HCT116 (cell line): ENCODE measurements around the gene RPL31. TPM values are rescaled to one million over a fixed set of nuclear protein-coding genes. Genes with fewer than 3 reads are reported as not detected.

ENCODE experiments used
- ATAC-seq: fragments of 200-7000 bp; cut with Tn5 transposase; 2 replicates; pipeline ENCODE4 v1.9.1; 2020; ENCODE audit warnings: mild to moderate bottlenecking, moderate library complexity
- BruUV-seq: library from RNA; stranded (reverse); fragments of 400-500 nt; replicated peaks from 2 replicates; lab custom pipeline; 2021; lab: Mats Ljungman, UMichigan
- CTCF ChIA-PET: fragments of 300-600 bp; sonication (Branson Sonifier 250); formaldehyde crosslinking; loops from one replicate; lab custom pipeline; 2021; ENCODE audit warnings: antibody characterized with exemption; lab: Charles Lee
- POLR2A ChIA-PET: fragments of 300-600, 350-600 bp; sonication (Branson Sonifier 250); formaldehyde crosslinking; loops from one replicate; lab custom pipeline; 2021; ENCODE audit warnings: antibody characterized with exemption; lab: Charles Lee
- RAD21 ChIA-PET, 2 experiments: fragments of 300-600 bp; sonication (Branson Sonifier 250); formaldehyde crosslinking; loops; one replicate each; lab custom pipeline; 2023; ENCODE audit warnings: low total read pairs in 2 of 2; ENCODE audit not compliant: uncharacterized antibody in 2 of 2, unreplicated experiment in 2 of 2, low non-redundant PET in 1 of 2; lab: Charles Lee
- DNase-seq: peaks from one replicate; pipeline ENCODE4 v3.0.0-alpha.2; 2010; ENCODE audit warnings: low read depth, low spot score
- H2AFZ ChIP-seq: fragments of 200-600 bp; shearing (Covaris generic), sonication (generic); 2 replicates; pipeline ENCODE4 v1.6.1; 2017; ENCODE audit warnings: low read depth, mixed run types, mixed read lengths, antibody characterized with exemption, low read length; ENCODE audit not compliant: poor library complexity, severe bottlenecking
- H3K27ac ChIP-seq: 2 replicates; pipeline ENCODE4 v1.5.1; 2012; ENCODE audit warnings: low read depth, low read length
- H3K27me3 ChIP-seq: fragments of 200-600 bp; sonication (generic); 2 replicates; pipeline ENCODE4 v1.6.1; 2016; ENCODE audit warnings: mixed run types, low read length, mixed read lengths; ENCODE audit not compliant: insufficient read depth
- H3K36me3 ChIP-seq, 2 experiments: fragments of 200-500 bp in 1 of 2; fragments of 200-600 bp in 1 of 2; sonication (Bioruptor generic) in 1 of 2; sonication (generic) in 1 of 2; 2 replicates each; pipeline versions ENCODE4 v1.5.1 to v1.6.1; 2014 to 2016; ENCODE audit warnings: low read length in 2 of 2, inconsistent platforms in 1 of 2, mixed read lengths in 1 of 2, mixed run types in 1 of 2; ENCODE audit not compliant: insufficient read depth in 2 of 2, control insufficient read depth in 1 of 2
- H3K4me1 ChIP-seq, 2 experiments: fragments of 200-600 bp in 1 of 2; sonication (generic) in 1 of 2; 2 replicates each; pipeline versions ENCODE4 v1.5.1 to v1.6.1; 2012 to 2017; ENCODE audit warnings: low read length in 2 of 2, inconsistent platforms in 1 of 2, mild to moderate bottlenecking in 1 of 2, mixed read lengths in 1 of 2, mixed run types in 1 of 2, moderate library complexity in 1 of 2; ENCODE audit not compliant: insufficient read depth in 2 of 2, control insufficient read depth in 1 of 2
- H3K4me2 ChIP-seq: fragments of 200-600 bp; sonication (generic); 2 replicates; pipeline ENCODE4 v1.6.1; 2017; ENCODE audit warnings: mixed run types, low read length, mixed read lengths
- H3K4me3 ChIP-seq, 2 experiments: fragments of 200-600 bp in 1 of 2; sonication (generic) in 1 of 2; replicated peaks in 1 of 2; 2 replicates each; pipeline ENCODE4 v1.5.1; 2011 to 2016; ENCODE audit warnings: low read length in 2 of 2, control low read depth in 1 of 2, low read depth in 1 of 2, mild to moderate bottlenecking in 1 of 2, mixed read lengths in 1 of 2, mixed run types in 1 of 2
- H3K79me2 ChIP-seq: fragments of 200-600 bp; sonication (generic); 2 replicates; pipeline ENCODE4 v1.6.1; 2017; ENCODE audit warnings: mild to moderate bottlenecking, mixed run types, low read length, moderate library complexity, mixed read lengths; ENCODE audit not compliant: insufficient read depth
- H3K9ac ChIP-seq: fragments of 200-600 bp; sonication (generic); 2 replicates; pipeline ENCODE4 v1.6.1; 2016; ENCODE audit warnings: low read length, mixed read lengths
- H3K9me2 ChIP-seq: fragments of 200-600 bp; sonication (generic), shearing (Covaris generic); 2 replicates; pipeline ENCODE4 v1.6.1; 2017; ENCODE audit warnings: mixed run types, mild to moderate bottlenecking, moderate library complexity; ENCODE audit not compliant: insufficient read depth
- H3K9me3 ChIP-seq, 2 experiments: fragments of 200-500 bp in 1 of 2; fragments of 200-600 bp in 1 of 2; sonication (Bioruptor generic) in 1 of 2; sonication (generic) in 1 of 2; 2 replicates each; pipeline ENCODE4 v1.6.1; 2014 to 2017; ENCODE audit warnings: low read length in 2 of 2, mixed read lengths in 2 of 2, inconsistent platforms in 1 of 2, low read depth in 1 of 2, mild to moderate bottlenecking in 1 of 2, mixed run types in 1 of 2, moderate library complexity in 1 of 2; ENCODE audit not compliant: control insufficient read depth in 1 of 2, insufficient read depth in 1 of 2
- H4K20me1 ChIP-seq: fragments of 200-600 bp; sonication (generic), shearing (Covaris generic); 2 replicates; pipeline ENCODE4 v1.6.1; 2017; ENCODE audit warnings: mixed run types, mild to moderate bottlenecking, moderate library complexity; ENCODE audit not compliant: insufficient read depth
- CBX3 ChIP-seq: IDR thresholded peaks from 2 replicates; pipeline ENCODE4 v1.6.1; 2012; ENCODE audit warnings: low read depth
- EZH2 ChIP-seq: fragments of 200-600 bp; sonication (generic); IDR thresholded peaks from 2 replicates; pipeline ENCODE4 v1.6.1; 2017; ENCODE audit warnings: antibody characterized with exemption, mixed run types
- EZH2phosphoT487 ChIP-seq: fragments of 200-600 bp; IDR thresholded peaks from 2 replicates; pipeline ENCODE4 v1.6.1; 2018; ENCODE audit warnings: antibody characterized with exemption, borderline replicate concordance
- RAD21 ChIP-seq: IDR thresholded peaks from 2 replicates; pipeline ENCODE4 v1.6.1; 2012; ENCODE audit warnings: low read depth, mild to moderate bottlenecking
- SP1 ChIP-seq: IDR thresholded peaks from 2 replicates; pipeline ENCODE4 v1.6.1; 2012; ENCODE audit warnings: low read depth
- intact Hi-C: fragments of 100-400 bp; cut with micrococcal nuclease; formaldehyde crosslinking; loops from 2 replicates; pipeline ENCODE4 v1.10.0; 2022
- total RNA-seq: library from RNA; stranded (reverse); gene quantifications from one replicate; pipeline ENCODE4 v1.2.1, GENCODE V29; 2021; ENCODE audit not compliant: unreplicated experiment
- TF ChIP-seq, protein P1 (sequence below), 3 experiments: fragments of 200-600 bp in 1 of 3; sonication (generic) in 1 of 3; IDR thresholded peaks in 2 of 3; conservative IDR thresholded peaks in 1 of 3; 2 replicates each; pipeline ENCODE4 v1.5.1; 2012 to 2017; ENCODE audit warnings: low read depth in 2 of 3, low read length in 2 of 3, antibody characterized with exemption in 1 of 3, borderline replicate concordance in 1 of 3, control low read depth in 1 of 3, mild to moderate bottlenecking in 1 of 3, mixed read lengths in 1 of 3, mixed run types in 1 of 3, moderate library complexity in 1 of 3; ENCODE audit not compliant: insufficient read depth in 1 of 3
- TF ChIP-seq, protein P2 (sequence below): IDR thresholded peaks from 2 replicates; pipeline ENCODE4 v1.6.1; 2012

RPL31 gene
- total RNA-seq, 1 experiment from 2014 or later, result 1,340 TPM

DNA sequence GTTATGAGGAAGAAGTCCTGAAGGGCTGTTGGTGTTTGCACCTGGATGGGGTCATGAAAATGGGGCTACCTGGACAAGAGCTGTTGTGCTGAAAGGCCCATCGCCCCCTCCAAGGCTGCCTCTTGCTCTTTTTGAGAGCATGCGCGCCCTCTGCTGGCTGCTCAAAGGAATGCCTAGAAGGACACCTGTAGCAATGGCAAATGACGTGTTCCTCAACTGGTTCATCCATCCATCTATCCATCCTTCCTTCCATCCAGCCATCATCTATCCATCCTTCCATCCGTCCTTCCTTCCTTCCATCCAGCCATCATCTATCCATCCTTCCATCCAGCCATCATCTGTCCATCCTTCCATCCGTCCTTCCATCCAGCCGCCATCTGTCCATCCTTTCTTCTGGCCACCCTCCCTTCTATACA is 17.2 kb upstream of the RPL31 start:
- Histone ChIP-seq H3K9me2 (no peaks in the 10 kb centered on the region), H3K9ac (no peak overlapping the region), H3K4me1 (peaks cover 7 to 9% of the 10 kb centered on the region in 2 experiments), H3K27ac (no peak overlapping the region), H3K36me3 (no peaks in the 10 kb centered on the region), H3K9me3 (no peaks in the 10 kb centered on the region), H3K27me3 (no peaks in the 10 kb centered on the region), H2AFZ (no peak overlapping the region), H3K4me2 (no peak overlapping the region), H4K20me1 (no peaks in the 10 kb centered on the region), H3K79me2 (no peaks in the 10 kb centered on the region), H3K4me3 (no peak overlapping the region)
- ChIA-PET CTCF (interaction anchor here (0.6 to 4.2 kb wide), 3 partner anchors 12 to 375 kb away, joined by 3 to 25 read pairs (median 13); no protein-coding TSS in a partner anchor), RAD21 (interaction anchor here (0.7 to 1.0 kb wide), 3 partner anchors 254 to 378 kb away, joined by 3 to 4 read pairs (median 4); no protein-coding TSS in a partner anchor), POLR2A (no interaction called here)
- BruUV-seq, result no TSS peak
- peak; percentile 86 for ATAC-seq
- peak; percentile 64 for DNase-seq
- intact Hi-C loops, result loop anchor here (1.0 to 10.0 kb wide), 3 partner anchors 255 to 560 kb away; no protein-coding TSS in a partner anchor
- TF ChIP-seq CBX3, result no peak
- TF ChIP-seq, protein P1, sequence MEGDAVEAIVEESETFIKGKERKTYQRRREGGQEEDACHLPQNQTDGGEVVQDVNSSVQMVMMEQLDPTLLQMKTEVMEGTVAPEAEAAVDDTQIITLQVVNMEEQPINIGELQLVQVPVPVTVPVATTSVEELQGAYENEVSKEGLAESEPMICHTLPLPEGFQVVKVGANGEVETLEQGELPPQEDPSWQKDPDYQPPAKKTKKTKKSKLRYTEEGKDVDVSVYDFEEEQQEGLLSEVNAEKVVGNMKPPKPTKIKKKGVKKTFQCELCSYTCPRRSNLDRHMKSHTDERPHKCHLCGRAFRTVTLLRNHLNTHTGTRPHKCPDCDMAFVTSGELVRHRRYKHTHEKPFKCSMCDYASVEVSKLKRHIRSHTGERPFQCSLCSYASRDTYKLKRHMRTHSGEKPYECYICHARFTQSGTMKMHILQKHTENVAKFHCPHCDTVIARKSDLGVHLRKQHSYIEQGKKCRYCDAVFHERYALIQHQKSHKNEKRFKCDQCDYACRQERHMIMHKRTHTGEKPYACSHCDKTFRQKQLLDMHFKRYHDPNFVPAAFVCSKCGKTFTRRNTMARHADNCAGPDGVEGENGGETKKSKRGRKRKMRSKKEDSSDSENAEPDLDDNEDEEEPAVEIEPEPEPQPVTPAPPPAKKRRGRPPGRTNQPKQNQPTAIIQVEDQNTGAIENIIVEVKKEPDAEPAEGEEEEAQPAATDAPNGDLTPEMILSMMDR (IDR thresholded peaks at IDR 0.05 in 2 of 3, conservative IDR thresholded peaks at IDR 0.05 in 1 of 3; ENCODE audit: borderline replicate concordance in 1 of 3, insufficient read depth in 1 of 3, low read depth in 2 of 3, low read length in 2 of 3), result peak; percentile 83 to 87 (median 85)
- TF ChIP-seq, protein P2, sequence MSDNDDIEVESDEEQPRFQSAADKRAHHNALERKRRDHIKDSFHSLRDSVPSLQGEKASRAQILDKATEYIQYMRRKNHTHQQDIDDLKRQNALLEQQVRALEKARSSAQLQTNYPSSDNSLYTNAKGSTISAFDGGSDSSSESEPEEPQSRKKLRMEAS, result no peak
- TF ChIP-seq RAD21, result peak; percentile 92

DNA sequence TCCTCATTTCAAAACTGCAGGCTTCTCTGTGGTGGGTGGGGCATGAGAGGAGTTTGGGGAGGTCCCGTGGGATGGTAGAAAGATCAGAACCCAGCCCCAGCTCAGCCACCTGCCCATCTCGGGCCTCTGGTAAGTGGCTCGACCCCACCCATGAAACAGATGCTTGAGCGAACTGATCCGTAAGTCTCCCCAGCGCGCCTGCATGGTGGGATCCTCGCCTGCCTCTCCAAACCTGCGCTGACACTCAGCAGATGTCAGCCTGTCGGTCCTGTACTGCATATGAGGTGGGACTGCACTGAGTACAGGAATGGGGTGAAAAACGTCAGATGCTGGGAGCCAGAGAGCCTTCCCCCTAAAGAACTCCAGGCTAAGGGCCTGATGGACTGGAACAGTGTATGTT is 15.9 kb upstream of the RPL31 start:
- ChIA-PET RAD21 (no interaction called here), POLR2A (no interaction called here), CTCF (interaction anchor here (1.1 to 4.2 kb wide), 3 partner anchors 256 to 391 kb away, joined by 5 to 25 read pairs (median 13); no protein-coding TSS in a partner anchor)
- Histone ChIP-seq H4K20me1 (no peaks in the 10 kb centered on the region), H3K4me3 (no peak overlapping the region), H2AFZ (no peak overlapping the region), H3K4me2 (no peak overlapping the region), H3K9ac (no peak overlapping the region), H3K9me3 (no peaks in the 10 kb centered on the region), H3K9me2 (no peaks in the 10 kb centered on the region), H3K27me3 (no peaks in the 10 kb centered on the region), H3K79me2 (no peaks in the 10 kb centered on the region), H3K4me1 (peaks cover under 1 to 1% of the 10 kb centered on the region in 2 experiments), H3K27ac (no peak overlapping the region), H3K36me3 (no peaks in the 10 kb centered on the region)
- TF ChIP-seq EZH2phosphoT487, result no peak
- TF ChIP-seq RAD21, result no peak
- TF ChIP-seq SP1, result no peak
- TF ChIP-seq, protein P1 (IDR thresholded peaks at IDR 0.05 in 2 of 3, conservative IDR thresholded peaks at IDR 0.05 in 1 of 3; ENCODE audit: borderline replicate concordance in 1 of 3, insufficient read depth in 1 of 3, low read depth in 2 of 3, low read length in 2 of 3), result no peak
- no peak for TF ChIP-seq EZH2
- no peak for ATAC-seq
- BruUV-seq, result no TSS peak
- no peak for DNase-seq
- intact Hi-C loops, result loop anchor here (10.0 kb wide), 1 partner anchor 561 kb away; no protein-coding TSS in a partner anchor
